ENCODE measurements around the gene PHLPP1. TPM values are rescaled to one million over a fixed set of nuclear protein-coding genes. Genes with fewer than 3 reads are reported as not detected.

PHLPP1 gene
- total and polyA plus RNA-seq, 2 of the 13 experiments (the other 11 are each of a cell fraction or from before 2014, with no cell fraction given), result 9.8 to 18.5 TPM

GRCh38 chr18:62777814-62778213, 62.5 kb downstream of the PHLPP1 start:
- ATAC-seq (no peak), FAIRE-seq (no peak), DNase-seq (ENCODE audit: low spot score) (no peak)
- Histone ChIP-seq H3K36me3 (replicated peaks in 1 of 2; ENCODE audit: control insufficient read depth in 1 of 2, insufficient read depth in 2 of 2, low read length in 2 of 2) (no peaks in the 10 kb centered on the region), H3K27ac (ENCODE audit: extremely low read length, insufficient read depth, low read length) (no peak overlapping the region), H3K27me3 (ENCODE audit: control insufficient read depth in 1 of 2, insufficient read depth in 2 of 2, low read length in 2 of 2) (no peaks in the 10 kb centered on the region), H3K79me2 (ENCODE audit: insufficient read depth, low read length) (peaks cover 96% of the 10 kb centered on the region), H3K4me3 (replicated peaks in 1 of 3; ENCODE audit: insufficient read depth in 1 of 3, low read depth in 2 of 3, low read length in 3 of 3) (no peak overlapping the region), H3K9ac (ENCODE audit: insufficient read depth, low read depth, low read length) (no peak overlapping the region), H4K20me1 (ENCODE audit: insufficient read depth, low read length) (peaks cover 4% of the 10 kb centered on the region), H3K9me3 (ENCODE audit: low read length) (no peaks in the 10 kb centered on the region), H2AFZ (ENCODE audit: low read length) (no peak overlapping the region), H3K4me2 (ENCODE audit: low read depth, low read length) (no peak overlapping the region), H3K4me1 (ENCODE audit: insufficient read depth, low read length) (peaks cover 52% of the 10 kb centered on the region)
- ChIA-PET POLR2A (no interaction called here), CTCF (ENCODE audit: low intra/inter-chr PET ratio, low total read pairs) (no interaction called here)
- no TSS peak for BruUV-seq (replicated peaks)
- intact Hi-C loops (cut with micrococcal nuclease; ENCODE audit: unreplicated experiment) (no loop called here), in situ Hi-C loops (cut with HindIII; ENCODE audit: extremely low pct_ligation_motif_present, low pct_unique_long_range_greater_than_20kb) (no loop called here)
- 97% methylated on average over 1 of the region's 1 CpG for WGBS (ENCODE audit: low lambda C conversion rate)
- no peak for TF ChIP-seq ZNF782 (CRISPR knock-in tag; IDR thresholded peaks at IDR 0.05; ENCODE audit: borderline replicate concordance)
- peak; percentile 17; the same call in 1 of the 2 replicates for TF ChIP-seq ZBTB21 (CRISPR knock-in tag; IDR thresholded peaks at IDR 0.05)
- TF ChIP-seq NCOA5 (CRISPR knock-in tag; IDR thresholded peaks at IDR 0.05), result no peak
- no peak for TF ChIP-seq ZNF784 (CRISPR knock-in tag; IDR thresholded peaks at IDR 0.05; ENCODE audit: borderline replicate concordance)
- TF ChIP-seq ZBTB40 (IDR thresholded peaks at IDR 0.05), result no peak
- TF ChIP-seq ZBTB40 (CRISPR knock-in tag; IDR thresholded peaks at IDR 0.05), result no peak
